DND-41 (cell line): ENCODE data around the gene U2AF1L4.

Experiments used
- ATAC-seq: fragments of 200-7000 bp; cut with Tn5 transposase; 3 replicates; pipeline ENCODE4 v1.9.1; 2021; ENCODE audit warnings: low read depth; ENCODE audit not compliant: insufficient read depth
- DNase-seq: peaks from one replicate; pipeline ENCODE4 v3.0.0-alpha.2; 2020
- H2AFZ ChIP-seq: 2 replicates; pipeline ENCODE4 v1.6.0; 2012; ENCODE audit warnings: low read depth, low read length
- H3K27ac ChIP-seq: 2 replicates; pipeline ENCODE4 v1.5.1; 2012; ENCODE audit warnings: low read length, inconsistent platforms
- H3K27me3 ChIP-seq: fragments of 200-600 bp; sonication (generic); 2 replicates; pipeline ENCODE4 v1.6.0; 2012; ENCODE audit warnings: low read length, mild to moderate bottlenecking, inconsistent platforms; ENCODE audit not compliant: insufficient read depth, poor library complexity
- H3K36me3 ChIP-seq: 2 replicates; pipeline ENCODE4 v1.5.1; 2012; ENCODE audit warnings: low read length, inconsistent platforms; ENCODE audit not compliant: insufficient read depth
- H3K4me1 ChIP-seq: 2 replicates; pipeline ENCODE4 v1.5.1; 2012; ENCODE audit warnings: mild to moderate bottlenecking, low read length; ENCODE audit not compliant: insufficient read depth
- H3K4me2 ChIP-seq: 2 replicates; pipeline ENCODE4 v1.6.0; 2012; ENCODE audit warnings: mild to moderate bottlenecking, moderate library complexity, low read length, inconsistent platforms; ENCODE audit not compliant: insufficient read depth
- H3K4me3 ChIP-seq, 2 experiments: fragments of 200-600 bp in 1 of 2; shearing (Covaris generic) in 1 of 2; 2 replicates each; pipeline ENCODE4 v1.5.1; 2012 to 2016; ENCODE audit warnings: inconsistent platforms in 2 of 2, low read length in 2 of 2, mild to moderate bottlenecking in 2 of 2, low read depth in 1 of 2, moderate library complexity in 1 of 2
- H3K79me2 ChIP-seq: 2 replicates; pipeline ENCODE4 v1.6.0; 2012; ENCODE audit warnings: low read length, inconsistent platforms; ENCODE audit not compliant: insufficient read depth
- H3K9ac ChIP-seq: 2 replicates; pipeline ENCODE4 v1.6.0; 2012; ENCODE audit warnings: low read depth, mild to moderate bottlenecking, inconsistent platforms, low read length, moderate library complexity
- H3K9me3 ChIP-seq: 2 replicates; pipeline ENCODE4 v1.5.1; 2012; ENCODE audit warnings: low read length, moderate library complexity, mild to moderate bottlenecking, inconsistent platforms; ENCODE audit not compliant: insufficient read depth, severe bottlenecking
- H4K20me1 ChIP-seq: 2 replicates; pipeline ENCODE4 v1.6.0; 2012; ENCODE audit warnings: low read length; ENCODE audit not compliant: insufficient read depth
- CTCF ChIP-seq: IDR thresholded peaks from 2 replicates; pipeline ENCODE4 v1.5.1; 2012; ENCODE audit warnings: borderline replicate concordance, low read length, moderate library complexity, mild to moderate bottlenecking; ENCODE audit not compliant: poor library complexity, severe bottlenecking; ENCODE audit errors: extremely low read depth
- EZH2 ChIP-seq: IDR thresholded peaks from 3 replicates; pipeline ENCODE4 v1.6.1; 2012; ENCODE audit warnings: borderline replicate concordance, low read depth, mild to moderate bottlenecking, moderate library complexity, low read length, inconsistent platforms; ENCODE audit not compliant: severe bottlenecking

U2AF1L4 gene

DNA sequence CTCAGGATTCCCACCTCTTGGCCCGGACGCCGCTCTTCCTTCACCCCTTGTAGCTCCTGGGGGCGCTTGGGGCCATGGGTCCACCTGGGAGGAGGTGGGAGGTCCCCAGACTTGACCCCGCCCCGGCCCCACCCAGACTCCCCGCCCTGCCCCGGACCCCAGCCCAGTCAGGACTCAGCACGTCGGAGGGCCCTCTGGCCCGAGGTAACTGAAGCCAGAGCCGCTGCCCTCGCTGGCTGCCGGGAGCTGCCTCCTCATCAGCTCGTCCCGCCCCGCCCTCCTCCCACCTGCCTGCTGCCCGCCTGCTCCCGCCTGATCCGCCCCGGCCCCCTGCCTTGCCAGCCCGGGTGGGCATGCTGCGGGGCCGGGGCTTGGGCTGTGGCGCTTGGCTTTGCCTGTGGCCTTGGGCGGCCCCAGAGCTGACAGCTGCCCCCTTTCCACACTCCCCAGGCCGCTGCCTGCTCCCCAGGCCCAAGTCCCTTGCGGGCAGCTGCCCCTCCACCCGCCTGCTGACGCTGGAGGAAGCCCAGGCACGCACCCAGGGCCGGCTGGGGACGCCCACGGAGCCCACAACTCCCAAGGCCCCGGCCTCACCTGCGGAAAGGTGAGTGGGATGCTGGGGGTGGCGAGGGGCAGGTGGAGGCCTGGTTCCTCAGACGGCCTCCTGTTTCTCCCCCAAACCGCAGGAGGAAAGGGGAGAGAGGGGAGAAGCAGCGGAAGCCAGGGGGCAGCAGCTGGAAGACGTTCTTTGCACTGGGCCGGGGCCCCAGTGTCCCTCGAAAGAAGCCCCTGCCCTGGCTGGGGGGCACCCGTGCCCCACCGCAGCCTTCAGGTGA lies 39.5 kb upstream of the U2AF1L4 start:
- H3K27ac ChIP-seq = no peak overlapping the region
- no peak overlapping the region for H3K4me2 ChIP-seq
- no peak overlapping the region for H3K4me3 ChIP-seq
- peaks cover 3% of the 10 kb centered on the region; the same call in 1 of the 2 replicates for H3K79me2 ChIP-seq
- H3K9me3 ChIP-seq = no peaks in the 10 kb centered on the region
- TF ChIP-seq CTCF (no peak), EZH2 (no peak)
- H3K27me3 ChIP-seq = no peaks in the 10 kb centered on the region
- ATAC-seq = no peak
- peaks cover 64% of the 10 kb centered on the region for H3K36me3 ChIP-seq
- peaks cover 20% of the 10 kb centered on the region for H4K20me1 ChIP-seq
- no peak for DNase-seq
- H3K4me1 ChIP-seq = no peaks in the 10 kb centered on the region
- no peak overlapping the region for H2AFZ ChIP-seq
- H3K9ac ChIP-seq = no peak overlapping the region

GRCh38 chr19:35783469-35784434 lies 38.5 kb upstream of the U2AF1L4 start:
- H3K9me3 ChIP-seq = no peaks in the 10 kb centered on the region
- H2AFZ ChIP-seq = no peak overlapping the region
- no peak overlapping the region for H3K4me3 ChIP-seq
- H4K20me1 ChIP-seq = peaks cover 24% of the 10 kb centered on the region
- no peaks in the 10 kb centered on the region for H3K27me3 ChIP-seq
- ATAC-seq (no peak), DNase-seq (no peak)
- peaks cover 74% of the 10 kb centered on the region for H3K36me3 ChIP-seq
- peaks cover 8% of the 10 kb centered on the region for H3K79me2 ChIP-seq
- TF ChIP-seq CTCF (peak; percentile 15), EZH2 (no peak)
- no peak overlapping the region for H3K4me2 ChIP-seq
- H3K9ac ChIP-seq = no peak overlapping the region
- no peak overlapping the region for H3K27ac ChIP-seq
- no peaks in the 10 kb centered on the region for H3K4me1 ChIP-seq

DNA sequence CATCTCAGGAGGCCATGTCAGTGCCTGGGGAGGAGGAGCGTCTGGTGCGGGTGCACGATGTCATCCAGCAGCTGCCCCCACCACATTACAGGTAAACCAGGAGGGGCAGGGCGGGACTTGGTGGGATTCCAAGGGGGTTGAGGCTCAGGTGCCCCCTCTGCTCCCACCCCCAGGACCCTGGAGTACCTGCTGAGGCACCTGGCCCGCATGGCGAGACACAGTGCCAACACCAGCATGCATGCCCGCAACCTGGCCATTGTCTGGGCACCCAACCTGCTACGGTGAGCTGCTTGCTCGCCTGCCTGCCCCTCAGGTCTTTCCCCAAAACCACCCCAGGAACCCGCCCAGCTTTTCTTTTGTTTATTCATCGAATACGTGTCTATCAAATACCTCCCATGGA lies 37.4 kb upstream of the U2AF1L4 start:
- no peak for ATAC-seq
- Histone ChIP-seq H3K4me1 (peaks cover 5% of the 10 kb centered on the region; the same call in 1 of the 2 replicates), H3K36me3 (peaks cover 86% of the 10 kb centered on the region), H3K9me3 (no peaks in the 10 kb centered on the region), H3K27me3 (no peaks in the 10 kb centered on the region), H3K4me3 (no peak overlapping the region), H3K79me2 (peaks cover 18% of the 10 kb centered on the region), H4K20me1 (peaks cover 31% of the 10 kb centered on the region), H3K4me2 (no peak overlapping the region), H2AFZ (no peak overlapping the region), H3K9ac (no peak overlapping the region), H3K27ac (no peak overlapping the region)
- DNase-seq = no peak
- no peak for TF ChIP-seq EZH2
- no peak for TF ChIP-seq CTCF
